22Rv1 (cell line): Measurements from ENCODE around the gene PRDM8.

Experiments
- CTCF ChIP-seq: fragments of 450-650 bp; IDR thresholded peaks from 2 replicates; pipeline ENCODE4 v1.5.1; 2017; ENCODE audit warnings: mild to moderate bottlenecking
- ZFX ChIP-seq: fragments of 450-650 bp; IDR thresholded peaks from 2 replicates; pipeline ENCODE4 v1.6.1; 2017; ENCODE audit warnings: antibody characterized with exemption, borderline replicate concordance

- TF ChIP-seq CTCF = no peak
- no peak for TF ChIP-seq ZFX
These were observed 16.6 kb upstream of the PRDM8 start for GRCh38 chr4:80180743-80181142.
